Measurements from ENCODE around the gene CD163L1.

DNA sequence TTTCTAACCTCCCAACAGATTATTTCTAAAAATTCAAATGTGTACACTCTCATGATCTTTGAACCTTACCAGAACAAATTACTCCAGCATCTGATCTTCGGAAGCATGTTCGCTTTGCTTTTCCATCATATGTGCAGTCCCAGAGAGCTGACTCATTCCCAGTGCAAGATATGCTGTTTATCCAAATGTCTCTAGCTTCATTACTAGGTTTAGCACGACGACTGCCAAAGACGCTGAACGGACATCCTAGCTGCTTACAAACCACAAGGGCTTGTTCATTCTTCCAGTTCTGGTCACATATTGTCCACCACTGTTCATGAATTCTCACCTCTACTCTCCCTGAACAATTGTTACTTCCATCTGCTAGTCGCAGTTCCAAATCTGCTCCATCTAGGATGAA lies 40.5 kb downstream of the CD163L1 start:
- TF ChIP-seq, protein P1, sequence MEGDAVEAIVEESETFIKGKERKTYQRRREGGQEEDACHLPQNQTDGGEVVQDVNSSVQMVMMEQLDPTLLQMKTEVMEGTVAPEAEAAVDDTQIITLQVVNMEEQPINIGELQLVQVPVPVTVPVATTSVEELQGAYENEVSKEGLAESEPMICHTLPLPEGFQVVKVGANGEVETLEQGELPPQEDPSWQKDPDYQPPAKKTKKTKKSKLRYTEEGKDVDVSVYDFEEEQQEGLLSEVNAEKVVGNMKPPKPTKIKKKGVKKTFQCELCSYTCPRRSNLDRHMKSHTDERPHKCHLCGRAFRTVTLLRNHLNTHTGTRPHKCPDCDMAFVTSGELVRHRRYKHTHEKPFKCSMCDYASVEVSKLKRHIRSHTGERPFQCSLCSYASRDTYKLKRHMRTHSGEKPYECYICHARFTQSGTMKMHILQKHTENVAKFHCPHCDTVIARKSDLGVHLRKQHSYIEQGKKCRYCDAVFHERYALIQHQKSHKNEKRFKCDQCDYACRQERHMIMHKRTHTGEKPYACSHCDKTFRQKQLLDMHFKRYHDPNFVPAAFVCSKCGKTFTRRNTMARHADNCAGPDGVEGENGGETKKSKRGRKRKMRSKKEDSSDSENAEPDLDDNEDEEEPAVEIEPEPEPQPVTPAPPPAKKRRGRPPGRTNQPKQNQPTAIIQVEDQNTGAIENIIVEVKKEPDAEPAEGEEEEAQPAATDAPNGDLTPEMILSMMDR (IDR thresholded peaks at IDR 0.05): no peak
- no peak for TF ChIP-seq POLR2A (IDR thresholded peaks at IDR 0.05)

All from heart left ventricle (tissue), 13 donors.